HFFc6 (cell line): ENCODE measurements around the gene MYO7A. TPM values are rescaled to one million over a fixed set of nuclear protein-coding genes. Genes with fewer than 3 reads are reported as not detected.

Experiments
- DNase-seq: peaks from one replicate; pipeline ENCODE4 v3.0.0-alpha.2; 2018
- H3K27ac Mint-ChIP-seq: 2 replicates; pipeline ENCODE4 v1.8.0; 2020; ENCODE audit warnings: mild to moderate bottlenecking, mixed read lengths
- H3K27me3 Mint-ChIP-seq: 2 replicates; pipeline ENCODE4 v1.8.0; 2021; ENCODE audit warnings: mild to moderate bottlenecking, moderate library complexity, mixed read lengths; ENCODE audit not compliant: insufficient read depth
- H3K36me3 Mint-ChIP-seq: 2 replicates; pipeline ENCODE4 v1.8.0; 2021; ENCODE audit warnings: low read depth, mixed read lengths
- H3K4me1 Mint-ChIP-seq: 2 replicates; pipeline ENCODE4 v1.8.0; 2020; ENCODE audit warnings: low read depth, mixed read lengths
- H3K4me3 Mint-ChIP-seq: 2 replicates; pipeline ENCODE4 v1.8.0; 2020; ENCODE audit warnings: mild to moderate bottlenecking, moderate library complexity, mixed read lengths
- H3K9me3 Mint-ChIP-seq: 2 replicates; pipeline ENCODE4 v1.8.0; 2020; ENCODE audit warnings: mild to moderate bottlenecking, mixed read lengths
- CTCF ChIP-seq: fragments of 200-600 bp; sonication (generic); IDR thresholded peaks from 2 replicates; pipeline ENCODE4 v1.5.0; 2021; ENCODE audit warnings: antibody characterized with exemption, mild to moderate bottlenecking
- total RNA-seq, 6 experiments: library from RNA; stranded (reverse); fragmentation: NEBNext Ultra II Directional; extraction: Animal tissue kit (Norgen Biotek cat#: 25700); gene quantifications; 2 replicates in 1 of 6; 3 replicates in 5 of 6; pipeline ENCODE4 v1.2.3, GENCODE V29; 2021

Gene MYO7A
- total RNA-seq, 6 experiments from 2014 or later = 0.05 to 0.09 TPM; not detected in 4

- TF ChIP-seq CTCF = no peak
- no peaks in the 10 kb centered on the region for H3K9me3 Mint-ChIP-seq
- H3K36me3 Mint-ChIP-seq = no peaks in the 10 kb centered on the region
- H3K4me1 Mint-ChIP-seq = no peaks in the 10 kb centered on the region
- no peak overlapping the region for H3K27ac Mint-ChIP-seq
- H3K27me3 Mint-ChIP-seq = peaks cover 9% of the 10 kb centered on the region
- no peak for DNase-seq
- no peak overlapping the region for H3K4me3 Mint-ChIP-seq
These were observed 86.5 kb downstream of the MYO7A start for GRCh38 chr11:77214557-77214956.

- Mint-ChIP-seq H3K27me3 (peaks cover 13% of the 10 kb centered on the region), H3K4me3 (no peak overlapping the region), H3K27ac (no peak overlapping the region), H3K9me3 (no peaks in the 10 kb centered on the region), H3K36me3 (no peaks in the 10 kb centered on the region), H3K4me1 (no peaks in the 10 kb centered on the region)
- DNase-seq = no peak
- TF ChIP-seq CTCF = no peak
These were observed 87.1 kb downstream of the MYO7A start for GRCh38 chr11:77215106-77215505.

- Mint-ChIP-seq H3K4me3 (no peak overlapping the region), H3K27me3 (peaks cover 17% of the 10 kb centered on the region), H3K36me3 (no peaks in the 10 kb centered on the region), H3K9me3 (no peaks in the 10 kb centered on the region), H3K27ac (no peak overlapping the region), H3K4me1 (no peaks in the 10 kb centered on the region)
- TF ChIP-seq CTCF = no peak
- no peak for DNase-seq
These were observed 89.1 kb downstream of the MYO7A start for GRCh38 chr11:77217156-77217555.

GRCh38 chr11:77223797-77224196, 95.8 kb downstream of the MYO7A start:
- no peak overlapping the region for H3K4me3 Mint-ChIP-seq
- H3K4me1 Mint-ChIP-seq = no peaks in the 10 kb centered on the region
- no peaks in the 10 kb centered on the region for H3K9me3 Mint-ChIP-seq
- TF ChIP-seq CTCF = no peak
- H3K27me3 Mint-ChIP-seq = peaks cover 31% of the 10 kb centered on the region
- no peak overlapping the region for H3K27ac Mint-ChIP-seq
- 0 out of 2 replicates have a peak, but pooled peaks cover 5% of the 10 kb centered on the region for H3K36me3 Mint-ChIP-seq
- DNase-seq = no peak

- Mint-ChIP-seq H3K36me3 (no peaks in the 10 kb centered on the region), H3K27ac (no peak overlapping the region), H3K9me3 (no peaks in the 10 kb centered on the region), H3K4me1 (no peaks in the 10 kb centered on the region), H3K4me3 (no peak overlapping the region), H3K27me3 (no peaks in the 10 kb centered on the region)
- DNase-seq = no peak
- no peak for TF ChIP-seq CTCF
These were observed 103.0 kb downstream of the MYO7A start for GRCh38 chr11:77230878-77231605.
